WTC11 (cell line): ENCODE measurements around the gene NINL.

Source experiments
- ARID4B ChIP-seq: sonication (generic); formaldehyde crosslinking; IDR thresholded peaks from 2 replicates; pipeline ENCODE4 v1.8.0; 2023; ENCODE audit warnings: missing genetic modification reagents, mild to moderate bottlenecking, borderline replicate concordance
- ATF3 ChIP-seq: sonication (generic); formaldehyde crosslinking; conservative IDR thresholded peaks from 2 replicates; pipeline ENCODE4 v1.8.1; 2022; ENCODE audit warnings: mild to moderate bottlenecking, missing genetic modification reagents
- CTCF ChIP-seq: fragments of 200-600 bp; IDR thresholded peaks from 2 replicates; pipeline ENCODE4 v1.8.0; 2022; ENCODE audit warnings: antibody characterized with exemption
- E2F1 ChIP-seq: sonication (generic); formaldehyde crosslinking; IDR thresholded peaks from 2 replicates; pipeline ENCODE4 v1.8.0; 2022; ENCODE audit warnings: mild to moderate bottlenecking, missing genetic modification reagents
- FOXJ3 ChIP-seq: sonication (generic); formaldehyde crosslinking; IDR thresholded peaks from 2 replicates; pipeline ENCODE4 v1.9.0; 2021; ENCODE audit warnings: missing genetic modification reagents, mild to moderate bottlenecking, borderline replicate concordance
- HMGXB4 ChIP-seq: sonication (generic); formaldehyde crosslinking; IDR thresholded peaks from 2 replicates; pipeline ENCODE4 v1.8.1; 2023; ENCODE audit warnings: mild to moderate bottlenecking, moderate library complexity, missing genetic modification reagents
- PRDM15 ChIP-seq: sonication (generic); formaldehyde crosslinking; IDR thresholded peaks from 2 replicates; pipeline ENCODE4 v1.8.0; 2022; ENCODE audit warnings: missing genetic modification reagents
- ZBTB21 ChIP-seq: sonication (generic); formaldehyde crosslinking; IDR thresholded peaks from 2 replicates; pipeline ENCODE4 v1.8.1; 2023; ENCODE audit warnings: mild to moderate bottlenecking, missing genetic modification reagents, borderline replicate concordance
- ZNF121 ChIP-seq: sonication (generic); formaldehyde crosslinking; IDR thresholded peaks from 2 replicates; pipeline ENCODE4 v1.8.0; 2023; ENCODE audit warnings: missing genetic modification reagents
- ZNF232 ChIP-seq: sonication (generic); formaldehyde crosslinking; IDR thresholded peaks from 2 replicates; pipeline ENCODE4 v1.8.0; 2022; ENCODE audit warnings: mild to moderate bottlenecking, missing genetic modification reagents
- ZNF281 ChIP-seq: sonication (generic); formaldehyde crosslinking; IDR thresholded peaks from 2 replicates; pipeline ENCODE4 v1.8.0; 2023; ENCODE audit warnings: mild to moderate bottlenecking, missing genetic modification reagents
- ZNF423 ChIP-seq: fragments of 250-450 bp; sonication (Bioruptor Pico); IDR thresholded peaks from 2 replicates; pipeline ENCODE4 v2.1.2; 2022; ENCODE audit warnings: mild to moderate bottlenecking, moderate library complexity

GRCh38 chr20:25576783-25577530 is 8.4 kb downstream of the NINL start:
- TF ChIP-seq ARID4B (CRISPR knock-in tag) (no peak), ZNF232 (no peak), ZNF281 (CRISPR knock-in tag) (no peak), ZNF423 (no peak), CTCF (no peak), ATF3 (CRISPR knock-in tag) (no peak), PRDM15 (CRISPR knock-in tag) (no peak), ZBTB21 (no peak), E2F1 (no peak), ZNF121 (no peak), HMGXB4 (no peak), FOXJ3 (CRISPR knock-in tag) (no peak)
